Measurements from ENCODE around the gene RIN3.

RIN3 gene

DNA sequence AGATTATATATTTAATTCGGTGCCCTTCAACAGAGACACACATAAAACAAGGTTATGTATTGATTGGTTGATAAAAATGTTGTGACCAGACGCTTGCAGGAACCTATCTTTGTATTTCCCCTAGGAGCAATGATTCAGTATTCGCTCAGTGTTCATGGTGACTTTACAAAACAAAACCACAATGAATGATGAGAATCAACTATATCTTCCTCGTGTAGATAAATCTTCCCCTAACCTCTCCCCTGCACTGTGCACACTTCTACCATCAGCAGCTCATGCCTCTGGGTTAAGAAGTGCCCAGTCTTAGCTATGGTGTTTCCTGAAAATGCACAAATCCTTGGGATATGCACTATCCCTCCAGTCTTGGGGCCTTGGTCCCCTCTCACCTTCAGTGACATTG is 16.3 kb downstream of the RIN3 start:
- no peak for DNase-seq

DNA sequence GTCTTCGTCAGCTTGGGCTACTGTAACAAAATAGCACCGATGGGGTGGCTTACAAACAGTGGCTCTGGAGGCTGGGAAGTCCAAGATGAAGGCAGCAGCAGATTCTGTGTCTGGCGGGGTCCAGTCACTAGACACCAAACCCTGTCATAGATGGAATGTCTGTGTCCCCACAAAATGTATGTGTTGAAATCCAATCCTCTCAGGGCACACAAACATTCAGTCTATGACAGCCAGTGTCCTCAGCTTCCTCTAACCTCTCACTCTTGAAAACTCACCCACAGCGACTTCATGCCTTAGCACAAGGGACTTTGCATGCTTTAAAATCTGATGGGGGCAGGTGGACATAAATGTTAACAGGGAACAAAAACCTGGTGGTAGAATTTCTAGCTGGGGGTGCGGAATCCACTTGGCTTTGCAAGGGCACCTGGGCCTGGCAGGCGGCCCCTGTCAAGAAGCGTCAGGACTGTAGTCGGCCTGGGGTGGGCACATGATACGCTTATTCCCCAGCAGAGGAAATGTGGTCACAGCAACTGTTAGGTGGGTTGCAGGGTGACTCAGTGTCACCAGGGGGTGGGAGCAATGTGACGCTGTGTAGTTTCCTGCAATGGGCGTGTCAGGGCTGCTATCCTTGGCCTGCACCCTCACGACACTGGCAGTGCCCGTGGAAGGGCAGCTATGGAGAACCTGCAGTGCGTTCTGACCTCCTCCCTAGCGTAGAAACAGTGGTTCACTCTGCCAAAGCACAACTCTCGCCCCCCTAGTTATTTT is 17.7 kb downstream of the RIN3 start:
- no peak for DNase-seq

DNA sequence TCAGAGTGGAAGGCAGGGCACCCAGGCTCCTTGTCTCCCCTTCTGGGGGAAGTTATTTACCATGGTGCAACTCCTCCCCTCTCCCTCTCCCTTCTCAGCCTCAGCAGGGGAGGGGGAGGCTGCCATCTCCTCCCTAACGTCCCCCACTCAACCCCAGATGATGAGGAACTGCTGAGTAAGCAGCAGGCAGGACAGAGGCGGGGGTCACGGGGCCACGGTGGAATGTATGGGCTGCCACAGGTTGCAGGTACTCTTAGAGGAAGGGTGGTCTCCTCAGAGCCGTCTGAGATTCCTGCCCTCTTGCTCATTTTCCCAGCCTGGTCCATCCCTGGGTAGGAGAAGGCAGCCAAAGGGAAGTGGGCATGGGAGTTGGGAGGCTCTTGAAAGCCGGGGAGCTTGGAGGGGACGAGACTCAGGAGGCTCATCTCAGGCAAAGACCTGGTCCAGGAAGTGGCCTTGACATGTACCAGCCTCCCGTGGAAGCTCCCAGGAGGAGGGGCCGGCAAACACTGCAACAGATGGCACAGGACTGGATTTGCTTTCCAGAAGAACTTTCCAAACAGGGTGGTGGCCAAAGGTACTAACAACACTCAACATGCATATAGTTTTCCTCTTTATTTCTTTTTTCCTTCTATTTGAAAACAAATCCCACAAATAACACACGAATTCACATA is 19.0 kb downstream of the RIN3 start:
- no peak for DNase-seq

DNA sequence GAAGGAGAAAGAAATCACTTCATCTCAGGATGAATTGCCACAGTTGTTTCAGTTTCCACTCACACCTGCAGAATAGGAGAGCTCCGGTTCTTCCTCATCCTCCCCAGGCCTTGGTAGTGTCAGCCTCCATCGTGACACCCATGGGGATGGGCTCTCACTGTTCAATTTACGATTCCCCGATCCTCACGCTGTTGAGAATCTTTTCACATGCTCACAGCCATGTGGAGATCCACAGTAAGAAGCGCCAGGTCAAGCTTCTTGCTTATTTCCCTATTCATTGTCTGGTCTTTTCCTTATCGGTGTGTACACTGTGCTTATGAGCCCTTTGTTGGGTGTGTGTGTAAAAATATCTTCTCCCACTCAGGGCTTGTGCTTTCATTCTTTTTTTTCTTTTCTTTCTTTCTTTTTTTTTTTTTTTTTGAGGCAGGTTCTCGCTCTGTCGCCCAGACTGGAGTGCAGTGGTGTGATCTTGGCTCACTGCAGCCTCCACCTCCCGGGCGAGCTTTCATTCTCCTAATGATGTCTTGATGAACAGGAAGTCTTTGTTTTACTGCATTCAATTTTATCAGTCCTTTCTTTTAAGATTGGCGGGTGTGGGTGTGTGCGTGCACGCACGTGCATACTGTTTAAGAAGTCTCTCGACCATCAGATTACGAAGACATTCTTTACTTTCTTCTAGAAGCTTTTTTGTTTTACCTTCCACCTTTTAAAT is 21.5 kb downstream of the RIN3 start:
- no peak for DNase-seq

- DNase-seq, result peak; percentile 17
Observed at GRCh38 chr14:92536231-92536630, 22.6 kb downstream of the RIN3 start.

GRCh38 chr14:92538412-92538985 is 24.9 kb downstream of the RIN3 start:
- no peak for DNase-seq

DNA sequence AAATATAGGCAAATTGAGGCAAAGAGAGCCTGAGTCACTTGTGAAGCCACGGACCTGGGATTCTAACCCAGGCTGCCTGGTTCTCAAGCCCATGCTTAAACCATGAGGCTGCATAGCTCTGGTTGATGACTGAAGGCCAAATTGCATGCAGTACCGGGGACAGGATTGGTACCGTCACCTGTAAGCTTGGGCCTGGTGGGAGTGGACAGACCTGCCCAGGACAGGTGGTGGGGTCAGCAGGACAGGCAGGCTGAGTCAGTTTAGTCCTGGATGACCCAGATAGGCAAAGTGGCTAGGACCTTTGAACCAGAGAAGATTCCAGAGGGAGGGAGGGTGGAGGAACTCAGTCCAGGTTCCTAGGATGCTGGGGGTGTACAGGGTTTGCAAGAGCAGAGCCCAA is 25.8 kb downstream of the RIN3 start:
- DNase-seq, result no peak

DNA sequence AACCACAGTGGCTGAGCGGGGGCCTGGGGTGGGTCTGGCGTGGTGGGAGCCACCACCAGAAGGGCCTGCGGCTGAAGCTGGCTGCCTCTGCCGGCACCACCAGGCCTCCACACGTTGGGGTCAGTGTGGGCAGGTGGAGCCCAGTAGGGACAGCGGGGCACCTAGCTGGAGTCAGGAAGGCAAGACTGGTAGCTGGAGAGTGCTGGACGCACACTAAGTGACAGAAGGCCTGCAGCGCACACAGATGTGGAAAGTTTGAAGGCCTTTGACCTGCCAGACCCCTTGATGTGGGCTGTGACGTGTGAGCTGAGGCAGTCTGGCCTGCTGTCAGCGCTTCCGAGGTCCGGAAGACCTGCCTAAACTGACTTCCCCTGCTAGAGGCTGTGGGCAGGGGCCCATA is 26.3 kb downstream of the RIN3 start:
- no peak for DNase-seq

- DNase-seq, result peak; percentile 72
Observed at GRCh38 chr14:92540472-92541048, 27.0 kb downstream of the RIN3 start.

DNA sequence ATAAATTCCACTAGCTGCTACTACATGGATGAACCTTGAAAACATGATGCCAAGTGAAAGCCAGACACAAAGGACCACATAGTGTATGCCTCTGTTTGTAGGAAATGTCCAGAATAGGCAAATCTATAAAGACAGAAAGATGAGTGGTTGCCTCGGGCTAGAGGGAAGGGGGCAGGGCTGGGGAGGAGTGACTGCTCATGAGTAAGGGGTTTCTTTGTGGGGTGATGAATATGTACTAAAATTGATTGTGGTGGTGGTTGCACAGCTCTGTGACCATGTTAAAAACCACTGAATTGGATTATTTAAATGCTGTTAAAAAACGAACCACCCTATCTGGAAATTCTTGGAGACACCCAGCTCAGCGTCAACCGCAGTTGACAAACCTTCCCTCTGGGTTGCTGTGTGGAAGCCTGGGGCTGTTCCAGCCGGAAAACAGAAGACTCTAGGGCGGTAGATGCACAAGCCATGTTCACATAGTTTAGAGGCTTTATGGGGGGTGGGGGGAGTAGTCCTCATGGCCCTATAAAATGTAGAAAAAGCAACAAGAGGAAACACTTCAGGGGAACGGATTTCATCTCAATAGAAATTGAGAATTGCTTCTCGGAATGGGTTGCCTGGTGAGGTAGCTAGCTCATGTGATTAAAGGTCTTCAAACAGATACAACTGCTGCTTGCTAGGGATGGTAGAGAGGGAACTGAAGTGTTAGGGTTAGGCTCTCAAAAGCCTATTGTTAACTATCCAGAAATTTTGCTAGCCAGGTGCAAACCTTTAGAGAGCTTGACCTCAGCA is 29.4 kb downstream of the RIN3 start:
- no peak for DNase-seq

DNA sequence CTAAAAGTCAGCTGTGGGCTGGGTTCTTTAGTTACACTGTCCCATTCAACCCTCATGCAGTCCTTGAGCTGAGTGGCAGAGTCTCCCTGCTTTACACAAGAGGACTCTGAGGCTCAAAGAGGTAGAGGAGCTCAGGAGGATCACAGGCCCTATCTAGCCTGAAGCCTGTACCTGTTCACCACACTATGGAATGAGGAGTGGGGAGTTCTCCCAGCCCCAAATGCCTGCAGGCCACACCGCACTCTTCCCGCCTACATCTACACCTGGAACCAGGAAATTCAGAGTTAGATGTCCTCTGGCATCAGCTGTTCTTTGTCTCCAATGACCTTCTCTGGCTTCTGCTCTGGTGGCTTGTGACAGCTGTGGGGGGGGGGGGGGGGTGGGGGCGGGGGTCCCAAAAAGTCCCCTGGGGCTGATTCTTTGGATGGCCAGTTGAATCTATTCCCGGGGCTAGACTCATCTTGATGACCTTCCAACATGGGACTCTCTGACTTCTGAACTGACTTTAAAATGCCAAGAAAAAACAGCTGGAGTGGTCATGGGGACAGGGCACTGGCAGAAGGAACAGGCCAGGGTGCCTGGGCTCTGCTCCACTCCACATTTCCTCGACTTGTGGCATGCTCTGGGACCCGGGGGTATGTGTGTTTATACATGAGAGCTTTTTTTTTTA is 30.6 kb downstream of the RIN3 start:
- DNase-seq, result no peak

GRCh38 chr14:92546347-92547053 is 32.9 kb downstream of the RIN3 start:
- peak; percentile 41 for DNase-seq

GRCh38 chr14:92549105-92549858 is 35.7 kb downstream of the RIN3 start:
- no peak for DNase-seq

DNA sequence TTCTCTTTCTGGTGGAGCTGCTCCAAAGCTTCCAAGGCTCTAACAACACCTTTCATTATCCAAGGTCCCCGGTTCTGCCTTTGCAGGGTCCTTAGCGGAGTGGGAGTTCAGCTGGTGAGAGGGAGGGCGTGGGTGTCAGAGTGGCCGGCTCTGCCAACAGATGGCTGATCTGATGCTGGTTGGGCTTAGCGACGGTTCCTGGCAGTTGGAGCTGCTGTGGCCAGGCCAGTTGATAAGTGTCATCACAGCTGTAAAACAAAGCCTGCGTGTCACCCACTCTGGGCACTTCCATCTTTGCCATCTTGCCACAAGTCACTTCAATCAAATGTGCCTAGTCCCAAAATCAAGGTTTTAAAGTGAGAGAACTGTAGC is 36.3 kb downstream of the RIN3 start:
- no peak for DNase-seq

DNA sequence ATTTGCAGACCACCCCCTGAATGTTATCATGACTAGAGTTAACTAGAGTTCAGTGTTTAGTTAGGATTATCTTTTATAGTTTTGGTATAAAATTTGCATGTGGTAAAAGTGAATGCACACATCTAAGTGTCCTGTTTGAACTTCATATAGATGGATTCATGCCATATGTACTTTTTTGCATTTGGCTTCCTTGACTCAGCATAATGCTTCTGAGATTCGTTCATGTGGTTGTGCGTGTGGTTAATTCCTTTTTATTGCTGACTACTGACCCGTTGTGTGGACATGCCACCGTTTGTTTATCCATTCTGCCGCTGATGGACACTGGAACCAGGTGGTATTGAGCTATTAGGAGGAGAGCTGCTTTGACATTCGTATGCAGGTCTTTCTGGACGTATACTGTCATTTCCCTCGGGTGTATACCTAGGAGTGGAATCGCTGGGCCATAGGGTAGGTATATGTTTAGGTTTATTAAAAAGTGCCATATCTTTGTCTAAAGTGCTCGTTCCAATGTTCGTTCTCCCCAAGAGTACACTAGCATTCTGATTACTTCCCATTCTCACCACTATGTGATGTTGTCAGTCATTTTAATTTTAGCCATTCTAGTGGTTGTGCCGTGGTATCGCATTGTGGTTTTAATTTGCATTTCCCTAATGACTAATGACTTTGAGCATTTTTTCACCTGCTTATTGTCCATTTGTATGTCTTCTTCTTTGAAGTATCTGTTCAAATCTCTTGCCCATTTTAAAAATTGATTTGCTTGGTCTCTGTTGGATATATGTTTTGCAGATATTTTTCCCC is 37.7 kb downstream of the RIN3 start:
- DNase-seq, result no peak

GRCh38 chr14:92552066-92552465 is 38.5 kb downstream of the RIN3 start:
- no peak for DNase-seq

DNA sequence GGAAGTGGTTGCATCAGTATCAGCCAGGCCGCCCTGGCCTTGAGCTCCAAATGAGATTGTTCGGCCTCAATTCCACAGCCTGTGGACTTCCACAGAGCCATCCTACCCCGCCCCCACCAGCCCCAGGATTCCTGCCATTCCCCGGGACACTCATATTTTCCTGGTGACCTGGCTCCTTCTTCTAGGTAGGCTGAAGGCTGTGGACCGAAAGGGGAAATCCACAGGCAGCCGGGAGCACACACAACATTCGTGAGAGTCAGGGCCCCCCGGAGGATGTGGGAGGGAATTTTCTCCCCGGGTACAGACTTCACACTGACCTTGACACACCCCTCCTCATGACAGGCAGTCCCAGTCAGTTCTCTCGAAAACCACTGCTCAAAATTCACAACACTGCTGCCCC is 39.9 kb downstream of the RIN3 start:
- DNase-seq, result no peak

DNA sequence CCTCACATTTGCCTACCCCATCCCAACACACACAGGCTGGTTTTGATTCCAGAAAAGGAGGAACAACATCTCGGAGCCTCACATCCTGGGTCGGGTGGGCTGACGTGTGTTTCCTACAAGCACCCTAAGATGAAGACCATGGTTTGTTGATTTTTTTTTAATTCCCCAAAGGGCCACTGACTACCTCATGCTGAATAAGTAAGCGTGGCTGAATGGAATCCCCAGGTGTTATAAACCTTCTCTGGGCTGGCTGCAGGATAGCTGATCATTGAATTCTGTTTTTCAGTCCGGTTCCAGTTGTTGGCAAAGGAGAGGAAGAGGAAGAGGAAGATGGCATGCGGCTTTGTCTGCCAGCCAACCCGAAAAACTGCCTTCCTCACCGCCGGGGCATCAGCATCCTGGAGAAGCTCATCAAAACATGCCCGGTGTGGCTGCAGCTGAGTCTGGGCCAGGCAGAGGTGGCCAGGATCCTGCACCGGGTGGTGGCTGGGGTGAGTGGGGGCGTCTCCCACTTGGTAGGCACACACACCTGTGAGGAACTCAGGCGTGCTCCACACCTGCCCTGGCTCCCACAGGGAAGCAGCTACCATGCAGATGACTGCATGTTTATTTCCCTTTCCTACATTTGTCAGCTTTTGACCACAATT is 42.0 kb downstream of the RIN3 start:
- no peak for DNase-seq

DNA sequence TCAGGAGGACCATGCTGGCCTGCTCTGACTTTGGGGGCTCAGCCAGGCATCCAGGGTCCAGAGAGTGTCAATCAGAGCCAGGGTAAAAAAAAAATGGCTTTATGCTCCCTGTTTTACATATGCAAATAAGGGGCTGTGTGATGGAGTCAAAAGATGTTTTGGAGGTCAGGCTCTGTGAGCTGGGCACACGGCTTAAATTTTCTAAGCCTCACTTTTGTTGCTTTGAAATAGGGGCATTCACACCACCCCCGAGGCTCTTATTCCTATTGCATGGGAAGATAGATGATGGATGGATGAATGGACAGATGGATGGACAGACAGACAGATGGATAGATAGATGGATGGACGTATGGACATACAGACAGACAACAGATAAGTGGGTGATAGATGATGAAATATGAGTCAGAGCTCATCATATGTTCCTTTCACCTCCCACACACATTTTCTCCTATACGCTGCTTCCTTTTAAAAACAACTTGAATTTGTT is 42.7 kb downstream of the RIN3 start:
- DNase-seq, result no peak

Measured in T1000 (cell line).